Bronchial epithelial cell (primary cell): ENCODE results near the gene CPPED1. TPM values are rescaled to one million over a fixed set of nuclear protein-coding genes. Genes with fewer than 3 reads are reported as not detected.

Experiments
- DNase-seq: peaks from one replicate; pipeline ENCODE4 v3.0.0-alpha.2; 2010; ENCODE audit warnings: low read depth
- FAIRE-seq: peaks from 2 replicates; lab custom pipeline; 2011; peaks lifted over from hg19 to GRCh38; lab: Jason Lieb, UNC
- H3K27me3 ChIP-seq: 2 replicates; pipeline ENCODE4 v1.5.1; 2011; ENCODE audit warnings: low read length; ENCODE audit not compliant: control insufficient read depth, insufficient read depth
- H3K36me3 ChIP-seq: 2 replicates; pipeline ENCODE4 v1.5.1; 2011; ENCODE audit warnings: low read length; ENCODE audit not compliant: control insufficient read depth, insufficient read depth
- H3K4me3 ChIP-seq: 2 replicates; pipeline ENCODE4 v1.5.1; 2011; ENCODE audit warnings: mild to moderate bottlenecking, low read depth, low read length, control low read depth
- CTCF ChIP-seq: IDR thresholded peaks from 2 replicates; pipeline ENCODE4 v1.5.1; 2011; ENCODE audit warnings: mild to moderate bottlenecking, moderate library complexity, low read length, control low read depth, inconsistent platforms; ENCODE audit not compliant: insufficient read depth, severe bottlenecking
- total RNA-seq: library from RNA; depleted of rRNA; stranded (reverse); fragments of >200 nt; gene quantifications from 2 replicates; pipeline ENCODE4 v1.2.1, GENCODE V29; 2014

CPPED1 gene
- total RNA-seq, 1 donor from 2014 or later: 5.8 TPM

GRCh38 chr16:12798846-12799245 is 4.8 kb downstream of the CPPED1 start:
- Histone ChIP-seq H3K4me3 (no peak overlapping the region), H3K27me3 (no peaks in the 10 kb centered on the region), H3K36me3 (no peaks in the 10 kb centered on the region)
- DNase-seq: no peak
- TF ChIP-seq CTCF: no peak
- FAIRE-seq: no peak

GRCh38 chr16:12798171-12798570 is 5.5 kb downstream of the CPPED1 start:
- H3K4me3 ChIP-seq: no peak overlapping the region

GRCh38 chr16:12796498-12796897 is 7.2 kb downstream of the CPPED1 start:
- Histone ChIP-seq H3K4me3 (no peak overlapping the region), H3K27me3 (no peaks in the 10 kb centered on the region), H3K36me3 (no peaks in the 10 kb centered on the region)
- DNase-seq (no peak), FAIRE-seq (no peak)
- no peak for TF ChIP-seq CTCF

More at GRCh38 chr16:12798171-12798570, 5.5 kb downstream of the CPPED1 start:
- Histone ChIP-seq H3K27me3 (no peaks in the 10 kb centered on the region), H3K36me3 (no peaks in the 10 kb centered on the region)
- no peak for TF ChIP-seq CTCF
- no peak for DNase-seq
- FAIRE-seq: no peak

- Histone ChIP-seq H3K36me3 (no peaks in the 10 kb centered on the region), H3K4me3 (no peak overlapping the region), H3K27me3 (no peaks in the 10 kb centered on the region)
- FAIRE-seq: no peak
- DNase-seq: no peak
- TF ChIP-seq CTCF: no peak
These were observed 8.9 kb downstream of the CPPED1 start for GRCh38 chr16:12794486-12795387.

- no peak for TF ChIP-seq CTCF
- H3K36me3 ChIP-seq: no peaks in the 10 kb centered on the region
- FAIRE-seq (no peak), DNase-seq (no peak)
- H3K27me3 ChIP-seq: no peaks in the 10 kb centered on the region
- no peak overlapping the region for H3K4me3 ChIP-seq
These were observed 9.8 kb downstream of the CPPED1 start for GRCh38 chr16:12793865-12794240.
